ENCODE results near the gene ALG12.

DNA sequence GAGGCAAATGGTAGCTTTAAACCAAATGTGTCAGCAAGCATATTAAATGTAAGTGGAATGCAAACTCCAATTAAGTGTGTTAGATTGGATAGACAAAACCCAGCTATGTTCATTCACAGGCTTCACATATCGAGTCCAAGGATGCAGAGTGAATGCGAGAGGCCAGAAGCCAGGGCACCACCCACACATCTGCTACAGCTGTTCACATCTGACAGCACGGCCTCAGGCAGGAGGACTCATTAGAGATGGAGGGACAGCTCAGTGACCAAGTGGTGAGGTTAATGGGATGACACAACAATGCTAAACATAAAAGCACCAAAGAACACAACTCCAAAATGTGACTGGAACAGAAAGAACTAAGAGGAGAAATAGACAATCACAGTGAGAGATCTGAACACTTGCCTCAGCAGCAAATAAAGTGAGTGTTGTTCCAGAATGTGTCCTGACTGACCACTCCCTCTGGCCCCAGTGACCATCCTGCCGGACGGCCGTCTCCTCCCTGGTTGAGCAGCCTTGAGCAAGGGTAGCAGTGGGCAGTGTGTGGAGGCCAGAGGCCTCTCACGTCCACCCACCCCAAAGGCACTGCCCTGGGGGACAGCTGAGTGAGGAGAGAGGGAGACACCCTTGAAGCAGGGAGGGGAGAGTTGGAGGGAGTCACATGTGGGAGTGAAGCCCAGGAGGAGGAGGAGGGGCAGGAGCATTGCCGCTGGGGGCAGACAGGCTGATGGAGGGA, 23.8 kb downstream of the ALG12 start:
- TF ChIP-seq, protein P1, sequence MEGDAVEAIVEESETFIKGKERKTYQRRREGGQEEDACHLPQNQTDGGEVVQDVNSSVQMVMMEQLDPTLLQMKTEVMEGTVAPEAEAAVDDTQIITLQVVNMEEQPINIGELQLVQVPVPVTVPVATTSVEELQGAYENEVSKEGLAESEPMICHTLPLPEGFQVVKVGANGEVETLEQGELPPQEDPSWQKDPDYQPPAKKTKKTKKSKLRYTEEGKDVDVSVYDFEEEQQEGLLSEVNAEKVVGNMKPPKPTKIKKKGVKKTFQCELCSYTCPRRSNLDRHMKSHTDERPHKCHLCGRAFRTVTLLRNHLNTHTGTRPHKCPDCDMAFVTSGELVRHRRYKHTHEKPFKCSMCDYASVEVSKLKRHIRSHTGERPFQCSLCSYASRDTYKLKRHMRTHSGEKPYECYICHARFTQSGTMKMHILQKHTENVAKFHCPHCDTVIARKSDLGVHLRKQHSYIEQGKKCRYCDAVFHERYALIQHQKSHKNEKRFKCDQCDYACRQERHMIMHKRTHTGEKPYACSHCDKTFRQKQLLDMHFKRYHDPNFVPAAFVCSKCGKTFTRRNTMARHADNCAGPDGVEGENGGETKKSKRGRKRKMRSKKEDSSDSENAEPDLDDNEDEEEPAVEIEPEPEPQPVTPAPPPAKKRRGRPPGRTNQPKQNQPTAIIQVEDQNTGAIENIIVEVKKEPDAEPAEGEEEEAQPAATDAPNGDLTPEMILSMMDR (IDR thresholded peaks at IDR 0.05) = no peak
- no peak for TF ChIP-seq POLR2A (IDR thresholded peaks at IDR 0.05)
